GM18519 (cell line): ENCODE results near the gene KRTAP29-1.
"Not testable (repeated sequence)": the region's sequence is repeated elsewhere in the genome, so short reads cannot be mapped to it uniquely, and the experiment has no call there.

Experiments
- ATAC-seq: cut with Tn5 transposase; IDR thresholded peaks from one replicate; pipeline ENCODE4 v1.9.1; 2021; ENCODE audit warnings: mild to moderate bottlenecking, moderate library complexity; ENCODE audit not compliant: unreplicated experiment, low FRiP score

KRTAP29-1 gene

GRCh38 chr17:41304091-41304490 is 1.4 kb upstream of the KRTAP29-1 start:
- ATAC-seq: no peak

- ATAC-seq: no peak
These were observed 330 bp upstream of the KRTAP29-1 start for GRCh38 chr17:41302981-41303380.

GRCh38 chr17:41301204-41301790 is 1.4 kb downstream of the KRTAP29-1 start:
- no peak for ATAC-seq

- no peak for ATAC-seq
These were observed 4.1 kb downstream of the KRTAP29-1 start for GRCh38 chr17:41298458-41299135.

GRCh38 chr17:41296846-41297245 is 5.8 kb downstream of the KRTAP29-1 start:
- no peak for ATAC-seq

GRCh38 chr17:41294016-41294415 is 8.6 kb downstream of the KRTAP29-1 start:
- ATAC-seq: no peak

GRCh38 chr17:41287050-41287449 is 15.6 kb downstream of the KRTAP29-1 start:
- ATAC-seq: no peak

- no peak for ATAC-seq
These were observed 18.1 kb downstream of the KRTAP29-1 start for GRCh38 chr17:41284546-41284945.

- no peak for ATAC-seq
These were observed 18.6 kb downstream of the KRTAP29-1 start for GRCh38 chr17:41284043-41284442.

GRCh38 chr17:41278176-41278955 is 24.3 kb downstream of the KRTAP29-1 start:
- ATAC-seq: no peak

GRCh38 chr17:41275648-41276190 is 26.9 kb downstream of the KRTAP29-1 start, which contains the start of gene KRTAP9-7:
TSS of gene KRTAP9-7 (plus strand) at chr17:41275698. CDS start at chr17:41275698, 0 bp downstream.
- ATAC-seq: not testable (repeated sequence)

- ATAC-seq: no peak
These were observed 30.8 kb downstream of the KRTAP29-1 start for GRCh38 chr17:41271858-41272257.

- ATAC-seq: not testable (repeated sequence)
These were observed 31.3 kb downstream of the KRTAP29-1 start for GRCh38 chr17:41271323-41271722.

- no peak for ATAC-seq
These were observed 34.9 kb downstream of the KRTAP29-1 start for GRCh38 chr17:41267711-41268110.

- no peak for ATAC-seq
These were observed 37.6 kb downstream of the KRTAP29-1 start, which contains the start of gene KRTAP9-6 for GRCh38 chr17:41265078-41265477. TSS of gene KRTAP9-6 (plus strand) at chr17:41265378. CDS start at chr17:41265378, 0 bp downstream.

GRCh38 chr17:41264599-41264998 is 38.1 kb downstream of the KRTAP29-1 start:
- no peak for ATAC-seq

- ATAC-seq: no peak
These were observed 39.4 kb downstream of the KRTAP29-1 start for GRCh38 chr17:41263212-41263611.

GRCh38 chr17:41258406-41258805 is 44.2 kb downstream of the KRTAP29-1 start:
- no peak for ATAC-seq

- ATAC-seq: no peak
These were observed 46.4 kb downstream of the KRTAP29-1 start for GRCh38 chr17:41256291-41256685.

GRCh38 chr17:41255381-41256290 is 47.0 kb downstream of the KRTAP29-1 start, which contains the start of gene KRTAP9-9:
TSS of gene KRTAP9-9 (plus strand) at chr17:41255384.
- not testable (repeated sequence) for ATAC-seq
